AG04449 (cell line): ENCODE measurements around the gene KRTAP13-2.

Source experiments
- CTCF ChIA-PET: fragments of 350-600 bp; formaldehyde crosslinking; extraction: SDS; loops from one replicate; lab custom pipeline; 2021; ENCODE audit warnings: antibody characterized with exemption; lab: Yijun Ruan, JAX
- POLR2A ChIA-PET: fragments of 400-600, 350-600 bp; formaldehyde crosslinking; extraction: SDS; loops from one replicate; lab custom pipeline; 2020; ENCODE audit warnings: antibody characterized with exemption, inconsistent platforms; lab: Yijun Ruan, JAX
- DNase-seq: peaks from one replicate; pipeline ENCODE4 v3.0.0-alpha.2; 2010; ENCODE audit warnings: low read depth, low spot score
- H3K4me3 ChIP-seq: 2 replicates; pipeline ENCODE4 v1.5.1; 2011; ENCODE audit warnings: low read depth, mild to moderate bottlenecking, control low read depth, low read length
- TF ChIP-seq, protein P1 (sequence below): IDR thresholded peaks from one replicate; pipeline ENCODE4 v1.5.1; 2011; ENCODE audit warnings: mild to moderate bottlenecking, moderate library complexity, low read length, control low read depth, inconsistent platforms; ENCODE audit not compliant: insufficient read depth; ENCODE audit errors: missing control alignments

Gene KRTAP13-2, protein sequence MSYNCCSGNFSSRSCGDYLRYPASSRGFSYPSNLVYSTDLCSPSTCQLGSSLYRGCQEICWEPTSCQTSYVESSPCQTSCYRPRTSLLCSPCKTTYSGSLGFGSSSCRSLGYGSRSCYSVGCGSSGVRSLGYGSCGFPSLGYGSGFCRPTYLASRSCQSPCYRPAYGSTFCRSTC

DNA sequence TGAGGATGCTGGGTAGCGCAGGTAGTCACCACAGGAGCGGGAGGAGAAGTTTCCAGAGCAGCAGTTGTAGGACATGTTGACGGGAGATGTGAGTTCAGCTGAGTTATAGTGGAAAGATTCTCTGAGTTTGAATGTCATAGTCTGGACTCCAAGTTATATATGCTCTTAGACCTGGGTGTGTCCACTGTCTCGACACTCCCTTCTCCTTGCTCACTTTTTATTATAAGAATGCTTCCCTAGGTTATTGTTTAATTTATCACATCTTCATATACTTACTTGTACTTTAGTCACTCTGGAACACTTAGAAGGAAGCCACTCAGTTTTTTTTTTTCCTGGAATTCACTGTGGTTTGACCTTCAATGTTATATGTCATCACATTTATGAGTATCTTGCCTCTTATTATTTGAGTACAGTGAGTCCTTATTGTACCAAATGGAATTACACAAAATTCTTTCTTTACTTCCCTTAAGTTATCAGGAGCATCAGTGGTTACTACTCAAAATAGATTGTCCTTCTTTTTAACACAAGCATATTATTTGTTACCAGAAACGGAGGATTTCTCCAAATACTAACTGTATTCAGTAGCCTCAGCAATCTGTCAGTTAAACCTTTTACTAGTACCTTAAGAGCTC lies at the start of gene KRTAP13-2:
KRTAP13-2 (minus strand) TSS at position 133 of the 632 bp plus-strand sequence; CDS start at position 75, 58 bp downstream.
- no peak within 1 kb of the TSS for H3K4me3 ChIP-seq
- ChIA-PET CTCF (no interaction called here), POLR2A (no interaction called here)
- DNase-seq = no peak
- TF ChIP-seq, protein P1, sequence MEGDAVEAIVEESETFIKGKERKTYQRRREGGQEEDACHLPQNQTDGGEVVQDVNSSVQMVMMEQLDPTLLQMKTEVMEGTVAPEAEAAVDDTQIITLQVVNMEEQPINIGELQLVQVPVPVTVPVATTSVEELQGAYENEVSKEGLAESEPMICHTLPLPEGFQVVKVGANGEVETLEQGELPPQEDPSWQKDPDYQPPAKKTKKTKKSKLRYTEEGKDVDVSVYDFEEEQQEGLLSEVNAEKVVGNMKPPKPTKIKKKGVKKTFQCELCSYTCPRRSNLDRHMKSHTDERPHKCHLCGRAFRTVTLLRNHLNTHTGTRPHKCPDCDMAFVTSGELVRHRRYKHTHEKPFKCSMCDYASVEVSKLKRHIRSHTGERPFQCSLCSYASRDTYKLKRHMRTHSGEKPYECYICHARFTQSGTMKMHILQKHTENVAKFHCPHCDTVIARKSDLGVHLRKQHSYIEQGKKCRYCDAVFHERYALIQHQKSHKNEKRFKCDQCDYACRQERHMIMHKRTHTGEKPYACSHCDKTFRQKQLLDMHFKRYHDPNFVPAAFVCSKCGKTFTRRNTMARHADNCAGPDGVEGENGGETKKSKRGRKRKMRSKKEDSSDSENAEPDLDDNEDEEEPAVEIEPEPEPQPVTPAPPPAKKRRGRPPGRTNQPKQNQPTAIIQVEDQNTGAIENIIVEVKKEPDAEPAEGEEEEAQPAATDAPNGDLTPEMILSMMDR = no peak

DNA sequence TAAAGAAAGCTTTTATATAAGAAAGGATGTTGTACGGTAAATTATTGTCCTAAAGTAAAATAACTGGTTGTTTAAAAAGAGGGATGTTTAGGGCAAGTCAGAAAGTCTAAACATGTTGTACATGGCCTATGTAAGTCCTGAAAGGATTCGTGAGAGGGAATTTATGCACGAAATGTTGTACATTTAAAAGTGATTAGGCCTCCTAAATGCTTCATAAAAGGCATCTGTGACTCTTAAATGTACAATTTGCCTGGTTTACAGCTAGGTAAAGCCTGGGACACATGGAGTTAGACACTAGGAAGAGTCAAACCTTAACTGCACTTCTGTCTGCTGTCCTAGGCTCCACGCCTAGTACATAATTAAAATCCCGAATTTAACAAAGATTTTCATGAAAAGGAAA lies 43.9 kb upstream of the KRTAP13-2 start:
- ChIA-PET POLR2A (no interaction called here), CTCF (no interaction called here)
- DNase-seq = no peak
- TF ChIP-seq, protein P1 = no peak
- H3K4me3 ChIP-seq = no peak overlapping the region

DNA sequence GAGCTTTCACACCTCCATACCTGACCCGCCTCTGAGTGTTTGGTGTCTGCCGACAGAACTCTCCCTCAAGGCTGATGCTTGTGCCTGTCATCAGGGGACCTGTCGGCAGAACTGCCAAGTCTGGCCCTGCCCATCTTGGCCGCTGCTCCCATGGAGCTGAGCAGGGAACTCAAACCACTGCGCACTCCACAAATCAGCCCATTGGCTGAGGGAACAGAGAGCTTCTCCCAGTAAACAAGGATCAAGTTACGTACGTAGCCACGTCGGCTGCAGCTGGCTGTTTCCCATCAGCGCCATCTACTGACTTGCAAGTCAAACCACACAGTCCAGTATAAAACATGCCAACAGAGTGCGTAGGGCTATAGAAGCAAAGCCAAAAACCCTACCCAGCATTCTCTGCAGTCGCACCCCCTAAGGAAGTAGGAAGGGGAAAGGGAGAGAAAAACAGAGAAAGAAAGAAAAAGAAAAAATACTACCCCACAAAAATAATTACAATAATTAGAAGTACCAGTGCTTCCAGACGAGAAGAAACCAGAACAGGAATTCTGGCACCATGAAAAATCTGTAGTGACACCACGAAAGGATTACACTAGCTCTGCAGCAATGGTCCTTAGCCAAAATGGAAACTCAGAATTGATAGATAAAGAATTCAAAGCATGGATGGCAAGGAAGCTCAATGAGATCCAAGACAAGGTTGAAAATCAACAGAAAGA lies 36.9 kb upstream of the KRTAP13-2 start:
- POLR2A ChIA-PET = no interaction called here
- TF ChIP-seq, protein P1 = peak; percentile 20
- CTCF ChIA-PET = no interaction called here
- DNase-seq = no peak
- no peak overlapping the region for H3K4me3 ChIP-seq

DNA sequence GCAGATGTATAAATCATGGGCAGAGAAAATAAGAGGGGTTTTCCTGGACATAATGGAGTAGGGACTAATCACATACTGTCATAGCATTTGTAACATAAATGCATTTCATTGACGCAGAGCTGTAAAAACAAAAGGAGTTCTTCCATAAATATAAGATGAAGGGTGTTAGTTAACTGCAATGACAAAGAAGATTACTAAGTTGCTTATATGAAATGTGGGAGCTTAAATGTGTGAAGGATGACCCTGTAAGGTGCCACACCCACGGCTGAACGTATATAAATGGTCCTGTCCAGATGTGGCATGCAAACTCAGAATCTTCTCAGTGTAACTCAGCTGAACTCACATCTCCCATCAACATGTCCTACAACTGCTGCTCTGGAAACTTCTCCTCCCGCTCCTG lies 23.7 kb upstream of the KRTAP13-2 start, which contains the start of gene KRTAP13-1:
KRTAP13-1 (plus strand) TSS at position 301 of the 400 bp plus-strand sequence; CDS start at position 357, 56 bp downstream.
- CTCF ChIA-PET = no interaction called here
- no peak within 1 kb of the TSS for H3K4me3 ChIP-seq
- TF ChIP-seq, protein P1 = no peak
- POLR2A ChIA-PET = no interaction called here
- DNase-seq = no peak

DNA sequence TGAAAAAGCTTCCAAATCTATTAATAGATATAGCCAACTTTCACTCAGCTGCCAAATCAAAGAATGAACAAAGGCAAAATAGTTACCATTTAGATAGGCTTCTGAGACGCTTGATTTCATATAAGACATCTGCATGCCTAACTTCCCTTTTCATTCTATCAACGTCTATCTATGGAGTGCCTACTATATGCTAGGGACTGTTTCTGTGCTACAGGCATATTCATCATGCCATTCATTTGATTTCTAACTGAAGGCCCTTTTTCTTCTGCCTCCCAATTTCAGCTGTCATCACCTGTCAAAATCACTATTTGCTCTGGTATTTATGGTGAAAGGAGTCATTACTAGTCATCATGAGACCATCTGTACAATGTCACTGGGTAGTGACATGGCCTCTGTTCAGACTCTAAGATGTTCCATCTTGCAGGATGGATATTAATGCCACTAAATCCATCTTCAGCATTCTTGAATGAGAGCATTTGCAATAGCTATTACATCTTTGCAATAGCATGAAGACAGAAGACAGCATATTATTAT lies 19.5 kb upstream of the KRTAP13-2 start:
- CTCF ChIA-PET = no interaction called here
- DNase-seq = no peak
- POLR2A ChIA-PET = no interaction called here
- TF ChIP-seq, protein P1 = no peak
- no peak overlapping the region for H3K4me3 ChIP-seq

DNA sequence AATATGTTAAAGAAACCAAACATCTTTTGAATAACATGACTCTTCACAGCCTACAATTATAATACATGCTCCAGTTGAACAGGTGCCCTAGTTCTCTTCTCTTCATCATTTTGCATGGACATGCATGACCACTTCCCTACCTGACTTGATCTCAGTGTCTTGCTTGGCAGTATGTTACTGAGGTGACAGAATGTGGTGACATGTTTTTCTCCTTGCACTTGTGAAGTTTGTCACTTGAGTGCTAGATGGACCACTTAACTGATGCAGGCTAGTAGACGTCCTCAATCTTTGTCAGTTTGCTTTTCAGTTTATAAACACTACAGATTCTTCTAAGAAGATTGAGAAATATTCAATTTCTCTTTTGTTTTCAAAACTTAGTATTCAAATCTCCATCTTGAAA lies 10.1 kb upstream of the KRTAP13-2 start:
- TF ChIP-seq, protein P1 = no peak
- POLR2A ChIA-PET = no interaction called here
- no peak for DNase-seq
- CTCF ChIA-PET = no interaction called here
- no peak overlapping the region for H3K4me3 ChIP-seq
